GM12801 (cell line): ENCODE measurements around the gene PARK7.

Experiments used
- CTCF ChIP-seq: IDR thresholded peaks from one replicate; pipeline ENCODE4 v1.5.1; 2011; ENCODE audit warnings: control low read depth; ENCODE audit not compliant: insufficient read length; ENCODE audit errors: extremely low read depth

The PARK7 gene

GRCh38 chr1:7922301-7922700 lies 39.2 kb upstream of the PARK7 start:
- no peak for TF ChIP-seq CTCF

DNA sequence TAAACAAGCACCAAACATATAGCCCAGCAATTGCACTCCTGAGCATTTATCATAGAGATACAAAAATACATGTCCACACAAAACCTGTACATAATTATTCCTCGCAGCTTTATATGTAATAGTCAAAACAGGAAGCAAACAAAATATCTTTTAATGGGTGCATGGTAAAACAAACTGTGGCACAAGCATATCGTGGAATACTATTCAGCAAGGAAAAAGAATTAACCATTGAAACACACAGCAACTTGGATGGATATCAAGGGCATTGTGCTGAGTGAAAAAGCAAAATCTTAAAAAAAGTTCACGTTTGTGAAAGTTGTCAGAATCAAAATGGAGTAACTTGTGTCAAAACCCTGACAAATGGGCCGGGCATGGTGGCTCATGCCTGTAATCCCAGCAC lies 33.3 kb upstream of the PARK7 start:
- TF ChIP-seq CTCF, result no peak

GRCh38 chr1:7929637-7930036 lies 31.9 kb upstream of the PARK7 start:
- TF ChIP-seq CTCF, result no peak

- no peak for TF ChIP-seq CTCF
These were observed 30.7 kb upstream of the PARK7 start for GRCh38 chr1:7930645-7931445.

GRCh38 chr1:7931446-7931812 lies 30.1 kb upstream of the PARK7 start:
- TF ChIP-seq CTCF, result no peak

DNA sequence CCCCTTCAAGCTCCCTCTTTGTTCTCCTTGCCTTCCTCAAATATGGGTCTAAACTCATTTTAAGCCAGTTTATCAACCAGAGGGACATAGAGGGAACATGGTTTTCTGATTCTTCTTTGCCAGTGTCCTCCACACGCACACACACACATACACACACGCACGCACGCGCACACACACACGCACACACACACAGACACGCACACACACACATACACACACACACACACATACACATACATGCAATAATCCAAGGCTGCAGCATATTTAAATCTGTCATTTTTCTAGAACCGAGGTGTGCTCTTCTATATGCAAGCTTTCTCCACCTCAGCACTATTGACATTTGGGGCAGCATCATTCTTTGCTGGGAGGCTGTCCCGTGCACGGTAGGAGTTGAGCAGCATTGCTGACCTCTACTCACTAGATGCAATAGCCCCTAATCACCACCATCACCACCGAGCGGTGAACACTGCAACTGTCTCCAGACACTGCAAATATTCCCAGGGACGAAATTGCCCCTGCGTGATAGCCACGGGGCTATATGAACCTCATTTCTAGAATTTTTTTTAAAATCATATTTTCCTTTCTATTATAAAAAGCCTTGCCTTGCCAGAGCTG lies 28.9 kb upstream of the PARK7 start:
- no peak for TF ChIP-seq CTCF

- no peak for TF ChIP-seq CTCF
These were observed 23.4 kb upstream of the PARK7 start for GRCh38 chr1:7938070-7938469.
